Peyer's patch (tissue), 4 donors: ENCODE measurements around the gene CHURC1. TPM values are rescaled to one million over a fixed set of nuclear protein-coding genes. Genes with fewer than 3 reads are reported as not detected.
A peak's percentile ranks its signal among the peaks of the same experiment; 100 is the strongest.

ENCODE experiments used
- DNase-seq, 3 donors: peaks; one replicate each; pipeline ENCODE4 v3.0.0-alpha.2; 2017 to 2019
- H3K27ac ChIP-seq, 4 donors: fragments of 200-600 bp; sonication (generic); one replicate each; pipeline ENCODE4 v1.5.1; 2016 to 2019
- H3K27me3 ChIP-seq, 2 donors: fragments of 200-600 bp; sonication (generic); one replicate each; pipeline ENCODE4 v1.5.1; 2019
- H3K36me3 ChIP-seq, 3 donors: fragments of 200-600 bp; sonication (generic); one replicate each; pipeline ENCODE4 v1.5.1; 2016 to 2019
- H3K4me1 ChIP-seq, 4 donors: fragments of 200-600 bp; sonication (generic); one replicate each; pipeline ENCODE4 v1.5.1; 2016 to 2019
- H3K4me3 ChIP-seq, 4 donors: fragments of 200-600 bp; sonication (generic); 1 replicate in 3 of 4; 2 replicates in 1 of 4; pipeline ENCODE4 v1.5.1; 2016 to 2019; ENCODE audit warnings: mild to moderate bottlenecking in 1 of 4
- H3K9me3 ChIP-seq, 4 donors: fragments of 200-600 bp; sonication (generic); one replicate each; pipeline ENCODE4 v1.5.1; 2016 to 2019; ENCODE audit warnings: mild to moderate bottlenecking in 1 of 4
- CTCF ChIP-seq, 6 experiments: fragments of 450-650 bp in 4 of 6; fragments of 200-600 bp in 2 of 6; sonication (generic) in 1 of 6; IDR thresholded peaks; one replicate each; pipeline ENCODE4 v1.5.1; 2017 to 2019; ENCODE audit warnings: antibody characterized with exemption in 6 of 6, mild to moderate bottlenecking in 3 of 6, moderate library complexity in 1 of 6
- POLR2A ChIP-seq, 2 donors: fragments of 450-650 bp; IDR thresholded peaks; one replicate each; pipeline ENCODE4 v1.5.1; 2017; ENCODE audit warnings: antibody characterized with exemption in 2 of 2, mild to moderate bottlenecking in 2 of 2, moderate library complexity in 2 of 2
- total RNA-seq, 4 donors: library from RNA; depleted of rRNA; stranded (reverse); fragments of >200 nt; gene quantifications; one replicate each; pipeline ENCODE4 v1.1.0, GENCODE V29; 2016

Gene CHURC1
- total RNA-seq, 4 donors from 2014 or later, result 51.2 to 72.3 (median 69.7) TPM

- Histone ChIP-seq H3K36me3 (no peaks in the 10 kb centered on the region), H3K9me3 (no peaks in the 10 kb centered on the region), H3K4me1 (peaks cover 0 to 11% (median 4%) of the 10 kb centered on the region in 4 donors), H3K4me3 (no peak overlapping the region), H3K27ac (no peak overlapping the region), H3K27me3 (no peaks in the 10 kb centered on the region)
- DNase-seq, result no peak
- TF ChIP-seq POLR2A (IDR thresholded peaks at IDR 0.05) (no peak), CTCF (IDR thresholded peaks at IDR 0.05) (no peak)
These were observed 52.7 kb downstream of the CHURC1 start for GRCh38 chr14:64966976-64967375.

GRCh38 chr14:64968167-64968566 lies 53.9 kb downstream of the CHURC1 start:
- Histone ChIP-seq H3K9me3 (no peaks in the 10 kb centered on the region), H3K27ac (no peak overlapping the region), H3K4me3 (no peak overlapping the region), H3K4me1 (peaks cover 0 to 11% (median 4%) of the 10 kb centered on the region in 4 donors), H3K27me3 (no peaks in the 10 kb centered on the region), H3K36me3 (no peaks in the 10 kb centered on the region)
- DNase-seq, result no peak
- TF ChIP-seq CTCF (IDR thresholded peaks at IDR 0.05) (no peak), POLR2A (IDR thresholded peaks at IDR 0.05) (no peak)

- Histone ChIP-seq H3K27me3 (no peaks in the 10 kb centered on the region), H3K27ac (no peak overlapping the region), H3K9me3 (no peaks in the 10 kb centered on the region), H3K4me1 (peaks cover 0 to 11% (median 4%) of the 10 kb centered on the region in 4 donors), H3K4me3 (no peak overlapping the region), H3K36me3 (no peaks in the 10 kb centered on the region)
- TF ChIP-seq POLR2A (IDR thresholded peaks at IDR 0.05), result no peak
- no peak for TF ChIP-seq CTCF (IDR thresholded peaks at IDR 0.05)
- no peak for DNase-seq
These were observed 54.4 kb downstream of the CHURC1 start for GRCh38 chr14:64968651-64969050.

- H3K27me3 ChIP-seq, result no peaks in the 10 kb centered on the region
- H3K4me1 ChIP-seq, result peaks cover 0 to 11% (median 4%) of the 10 kb centered on the region in 4 donors
- DNase-seq, result no peak
- no peaks in the 10 kb centered on the region for H3K9me3 ChIP-seq
- no peaks in the 10 kb centered on the region for H3K36me3 ChIP-seq
- no peak for TF ChIP-seq CTCF (IDR thresholded peaks at IDR 0.05)
- TF ChIP-seq POLR2A (IDR thresholded peaks at IDR 0.05), result no peak
- no peak overlapping the region for H3K4me3 ChIP-seq
- H3K27ac ChIP-seq, result peak overlapping the region in 1 of 4 donors; percentile 47
These were observed 55.8 kb downstream of the CHURC1 start for GRCh38 chr14:64970041-64970440.

- DNase-seq, result no peak
- H3K27ac ChIP-seq, result peak overlapping the region in 3 of 4 donors; percentile 53 to 72 (median 58)
- peaks cover 0 to 11% (median 4%) of the 10 kb centered on the region in 4 donors for H3K4me1 ChIP-seq
- no peaks in the 10 kb centered on the region for H3K36me3 ChIP-seq
- peak overlapping the region; percentile 61 to 91 (median 74) for H3K4me3 ChIP-seq
- H3K27me3 ChIP-seq, result no peaks in the 10 kb centered on the region
- TF ChIP-seq CTCF (IDR thresholded peaks at IDR 0.05), result no peak
- TF ChIP-seq POLR2A (IDR thresholded peaks at IDR 0.05), result no peak
- no peaks in the 10 kb centered on the region for H3K9me3 ChIP-seq
These were observed 56.7 kb downstream of the CHURC1 start for GRCh38 chr14:64970776-64971477.
